Epithelial cell of proximal tubule (primary cell): ENCODE results near the gene IRF2BP2. TPM values are rescaled to one million over a fixed set of nuclear protein-coding genes. Genes with fewer than 3 reads are reported as not detected.
"Not testable (repeated sequence)": the region's sequence is repeated elsewhere in the genome, so short reads cannot be mapped to it uniquely, and the experiment has no call there.

ENCODE experiments used
- DNase-seq: peaks from one replicate; pipeline ENCODE4 v3.0.0-alpha.2; 2011; ENCODE audit warnings: low read depth
- H3K4me3 ChIP-seq: 2 replicates; pipeline ENCODE4 v1.5.1; 2011; ENCODE audit warnings: low read depth, mild to moderate bottlenecking, low read length
- CTCF ChIP-seq: conservative IDR thresholded peaks from 2 replicates; pipeline ENCODE4 v1.5.1; 2012; ENCODE audit warnings: low read depth, mild to moderate bottlenecking, low read length
- total RNA-seq: library from RNA; depleted of rRNA; stranded (reverse); fragments of >200 nt; gene quantifications from 2 replicates; pipeline ENCODE4 v1.2.3, GENCODE V29; 2015

IRF2BP2 gene
- total RNA-seq, 1 donor from 2014 or later: 70.5 TPM

- TF ChIP-seq CTCF: no peak
- no peak for DNase-seq
- peak overlapping the region; percentile 56 for H3K4me3 ChIP-seq
These were observed 9.3 kb downstream of the IRF2BP2 start for GRCh38 chr1:234600418-234601281.

- TF ChIP-seq CTCF: no peak
- DNase-seq: no peak
- H3K4me3 ChIP-seq: peak overlapping the region; percentile 56
These were observed 10.2 kb downstream of the IRF2BP2 start for GRCh38 chr1:234599617-234600417.

DNA sequence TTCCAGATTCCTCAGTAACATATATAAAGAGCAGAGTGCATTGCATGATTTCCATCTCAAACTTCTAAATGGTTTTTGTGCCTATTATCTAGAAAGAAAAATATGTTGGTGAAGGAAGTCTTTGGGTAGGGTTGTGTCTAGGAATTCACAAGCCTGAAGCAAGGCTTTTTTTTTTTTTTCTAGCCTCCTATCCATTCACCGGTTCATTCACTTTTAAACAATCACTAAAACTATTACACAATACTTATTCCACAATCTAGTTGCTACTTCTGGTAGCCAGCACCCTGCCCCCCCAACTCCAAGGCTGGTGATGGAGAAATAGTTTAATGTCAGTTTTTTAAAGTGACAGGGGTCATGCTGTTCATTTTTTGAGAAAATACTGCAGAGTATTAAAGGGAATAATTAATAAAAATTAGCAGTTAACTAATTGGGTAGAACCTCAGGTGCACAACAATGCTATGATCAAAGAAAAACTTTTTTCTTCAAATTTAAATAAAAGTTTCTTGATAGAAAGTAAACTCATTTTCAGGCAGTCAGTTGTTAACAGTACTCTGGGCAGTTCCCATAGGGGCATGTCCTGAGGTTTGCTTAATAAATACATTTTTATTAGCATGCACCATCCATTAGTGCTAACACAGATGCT lies 10.9 kb downstream of the IRF2BP2 start:
- peak overlapping the region; percentile 56 for H3K4me3 ChIP-seq
- no peak for DNase-seq
- TF ChIP-seq CTCF: no peak

DNA sequence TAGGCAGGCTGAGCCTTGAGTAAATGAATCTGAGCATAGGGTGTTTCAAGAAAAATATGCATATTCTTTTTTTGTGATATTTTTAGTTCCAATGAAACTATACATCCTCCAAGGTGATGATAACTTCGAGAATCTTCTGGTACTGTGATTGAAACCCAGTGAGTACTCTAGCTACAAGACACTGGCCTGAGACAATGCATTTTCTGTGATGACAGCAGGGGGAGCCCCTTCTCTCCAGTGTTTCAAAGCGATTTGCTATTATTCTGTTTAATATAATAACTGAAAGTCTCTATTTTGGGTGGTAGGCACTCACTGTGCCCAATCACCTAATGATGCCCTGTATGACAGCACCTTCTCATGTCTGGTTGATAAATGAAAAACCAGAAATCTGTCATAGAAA lies 12.1 kb downstream of the IRF2BP2 start:
- no peak overlapping the region for H3K4me3 ChIP-seq
- DNase-seq: no peak
- TF ChIP-seq CTCF: peak; percentile 75

DNA sequence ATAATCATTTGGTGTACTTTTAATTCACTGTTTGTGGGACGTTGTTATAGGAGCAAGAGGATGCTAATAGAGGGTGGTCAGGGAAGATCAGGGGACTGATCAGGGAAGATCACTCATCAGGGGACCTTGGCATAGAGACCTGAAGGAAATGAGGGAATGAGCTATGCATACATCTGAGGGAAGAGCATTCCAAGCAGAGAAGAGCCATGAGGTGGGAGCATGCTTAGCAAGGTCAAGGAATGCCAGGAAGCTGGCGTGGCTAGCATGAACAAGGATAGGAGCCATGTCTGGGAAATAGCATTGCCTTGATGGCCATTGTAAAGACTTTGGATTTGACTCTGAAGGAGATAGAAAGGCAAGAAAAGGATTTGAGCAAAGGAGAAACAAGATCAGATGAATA lies 14.1 kb downstream of the IRF2BP2 start:
- no peak overlapping the region for H3K4me3 ChIP-seq
- no peak for DNase-seq
- no peak for TF ChIP-seq CTCF

GRCh38 chr1:234594575-234594974 lies 15.4 kb downstream of the IRF2BP2 start:
- DNase-seq, H3K4me3 ChIP-seq: not testable (repeated sequence)
